Body of pancreas (tissue), 4 donors: ENCODE data around the gene GRIA1.

Source experiments
- POLR2A ChIP-seq, 3 donors: fragments of 450-650 bp; IDR thresholded peaks; one replicate each; pipeline ENCODE4 v1.6.1; 2016; ENCODE audit warnings: antibody characterized with exemption in 3 of 3, mild to moderate bottlenecking in 2 of 3
- TF ChIP-seq, protein P1 (sequence below), 7 experiments: fragments of 450-650 bp in 4 of 7; fragments of 200-600 bp in 3 of 7; sonication (generic) in 3 of 7; IDR thresholded peaks; one replicate each; pipeline ENCODE4 v1.5.1; 2016 to 2019; ENCODE audit warnings: antibody characterized with exemption in 7 of 7

GRCh38 chr5:153613144-153613543 is 122.7 kb downstream of the GRIA1 start:
- TF ChIP-seq, protein P1, sequence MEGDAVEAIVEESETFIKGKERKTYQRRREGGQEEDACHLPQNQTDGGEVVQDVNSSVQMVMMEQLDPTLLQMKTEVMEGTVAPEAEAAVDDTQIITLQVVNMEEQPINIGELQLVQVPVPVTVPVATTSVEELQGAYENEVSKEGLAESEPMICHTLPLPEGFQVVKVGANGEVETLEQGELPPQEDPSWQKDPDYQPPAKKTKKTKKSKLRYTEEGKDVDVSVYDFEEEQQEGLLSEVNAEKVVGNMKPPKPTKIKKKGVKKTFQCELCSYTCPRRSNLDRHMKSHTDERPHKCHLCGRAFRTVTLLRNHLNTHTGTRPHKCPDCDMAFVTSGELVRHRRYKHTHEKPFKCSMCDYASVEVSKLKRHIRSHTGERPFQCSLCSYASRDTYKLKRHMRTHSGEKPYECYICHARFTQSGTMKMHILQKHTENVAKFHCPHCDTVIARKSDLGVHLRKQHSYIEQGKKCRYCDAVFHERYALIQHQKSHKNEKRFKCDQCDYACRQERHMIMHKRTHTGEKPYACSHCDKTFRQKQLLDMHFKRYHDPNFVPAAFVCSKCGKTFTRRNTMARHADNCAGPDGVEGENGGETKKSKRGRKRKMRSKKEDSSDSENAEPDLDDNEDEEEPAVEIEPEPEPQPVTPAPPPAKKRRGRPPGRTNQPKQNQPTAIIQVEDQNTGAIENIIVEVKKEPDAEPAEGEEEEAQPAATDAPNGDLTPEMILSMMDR (IDR thresholded peaks at IDR 0.05), result no peak
- TF ChIP-seq POLR2A (IDR thresholded peaks at IDR 0.05), result no peak
